H1 (cell line): ENCODE measurements around the gene AGGF1. TPM values are rescaled to one million over a fixed set of nuclear protein-coding genes. Genes with fewer than 3 reads are reported as not detected.
A peak's percentile ranks its signal among the peaks of the same experiment; 100 is the strongest.

Experiments
- CTCF ChIA-PET: fragments of 300-600 bp; sonication (Branson Sonifier 250); formaldehyde crosslinking; loops from one replicate; lab custom pipeline; 2021; ENCODE audit not compliant: partially characterized antibody; lab: Charles Lee
- POLR2A ChIA-PET: fragments of 300-600 bp; sonication (Branson Sonifier 250); formaldehyde crosslinking; loops from one replicate; lab custom pipeline; 2021; ENCODE audit warnings: inconsistent platforms; ENCODE audit not compliant: partially characterized antibody; lab: Charles Lee
- DNase-seq, 2 experiments: peaks; one replicate each; pipeline versions ENCODE4 v3.0.0 to v3.0.0-alpha.2; 2010 to 2022; ENCODE audit warnings: low spot score in 2 of 2, low read depth in 1 of 2, mixed read lengths in 1 of 2
- FAIRE-seq: peaks from 2 replicates; lab custom pipeline; 2011; peaks lifted over from hg19 to GRCh38; lab: Jason Lieb, UNC
- H2AFZ ChIP-seq: 2 replicates; pipeline ENCODE4 v1.8.1; 2012; ENCODE audit warnings: low read length, inconsistent platforms
- H2AK5ac ChIP-seq: 2 replicates; pipeline ENCODE4 v1.6.1; 2013; ENCODE audit warnings: low read depth, low read length
- H2BK120ac ChIP-seq: replicated peaks from 2 replicates; pipeline ENCODE3; 2013; ENCODE audit warnings: low read depth, low read length, inconsistent platforms
- H2BK12ac ChIP-seq: 2 replicates; pipeline ENCODE4 v1.6.1; 2013; ENCODE audit warnings: low read depth, low read length
- H2BK15ac ChIP-seq: 2 replicates; pipeline ENCODE4 v1.6.1; 2013; ENCODE audit warnings: low read length
- H2BK20ac ChIP-seq: 2 replicates; pipeline ENCODE4 v1.6.1; 2013; ENCODE audit warnings: low read length
- H2BK5ac ChIP-seq: 2 replicates; pipeline ENCODE4 v1.6.1; 2013; ENCODE audit warnings: low read depth, low read length
- H3K14ac ChIP-seq: 2 replicates; pipeline ENCODE4 v1.6.1; 2013; ENCODE audit warnings: inconsistent platforms; ENCODE audit not compliant: insufficient read length
- H3K18ac ChIP-seq: 2 replicates; pipeline ENCODE4 v1.6.1; 2013; ENCODE audit warnings: low read length; ENCODE audit errors: extremely low read depth
- H3K23ac ChIP-seq: 2 replicates; pipeline ENCODE4 v1.6.1; 2013; ENCODE audit warnings: inconsistent platforms; ENCODE audit not compliant: insufficient read length
- H3K23me2 ChIP-seq: 2 replicates; pipeline ENCODE4 v1.6.1; 2013; ENCODE audit warnings: low read depth, low read length
- H3K27ac ChIP-seq: 2 replicates; pipeline ENCODE4 v1.6.1; 2011; ENCODE audit warnings: low read depth, low read length, inconsistent platforms
- H3K27me3 ChIP-seq, 4 experiments: replicated peaks in 1 of 4; 1 replicate in 1 of 4; 2 replicates in 3 of 4; pipeline versions ENCODE4 v1.6.1 to v1.8.1; 2011 to 2013; ENCODE audit warnings: low read length in 3 of 4, mild to moderate bottlenecking in 3 of 4, inconsistent platforms in 2 of 4, mixed read lengths in 2 of 4, moderate library complexity in 1 of 4; ENCODE audit not compliant: control insufficient read depth in 3 of 4, insufficient read depth in 3 of 4; ENCODE audit errors: extremely low read depth in 1 of 4
- H3K36me3 ChIP-seq, 4 experiments: 2 replicates each; pipeline versions ENCODE4 v1.6.1 to v1.8.1; 2011 to 2013; ENCODE audit warnings: mild to moderate bottlenecking in 4 of 4, low read length in 3 of 4, moderate library complexity in 2 of 4, control low read depth in 1 of 4, inconsistent platforms in 1 of 4; ENCODE audit not compliant: insufficient read depth in 4 of 4, control insufficient read depth in 2 of 4
- H3K4ac ChIP-seq: replicated peaks from 2 replicates; pipeline ENCODE3; 2013; ENCODE audit warnings: low read length, low read depth, mixed read lengths, inconsistent platforms; ENCODE audit not compliant: insufficient read length
- H3K4me1 ChIP-seq, 4 experiments: replicated peaks in 1 of 4; 1 replicate in 1 of 4; 2 replicates in 3 of 4; pipeline versions ENCODE4 v1.6.1 to v1.8.1; 2011 to 2013; ENCODE audit warnings: low read length in 3 of 4, inconsistent platforms in 2 of 4, mixed read lengths in 1 of 4; ENCODE audit not compliant: insufficient read depth in 4 of 4, control insufficient read depth in 3 of 4
- H3K4me2 ChIP-seq, 2 experiments: 2 replicates each; pipeline versions ENCODE4 v1.6.1 to v1.8.1; 2011 to 2013; ENCODE audit warnings: low read depth in 2 of 2, low read length in 2 of 2, control low read depth in 1 of 2, inconsistent platforms in 1 of 2, mild to moderate bottlenecking in 1 of 2; ENCODE audit not compliant: insufficient read depth in 1 of 2
- H3K4me3 ChIP-seq, 4 experiments: fragments of 200-600, 300-600 bp in 1 of 4; sonication (generic), shearing (Covaris generic), sonication (Bioruptor Twin) in 1 of 4; 2 replicates each; pipeline versions ENCODE4 v1.5.1 to v1.8.1; 2011 to 2016; ENCODE audit warnings: low read length in 4 of 4, low read depth in 3 of 4, control low read depth in 2 of 4, inconsistent platforms in 2 of 4, mild to moderate bottlenecking in 2 of 4, mixed read lengths in 1 of 4, moderate library complexity in 1 of 4; ENCODE audit not compliant: insufficient read depth in 2 of 4; ENCODE audit errors: extremely low read depth in 1 of 4
- H3K56ac ChIP-seq: replicated peaks from 2 replicates; pipeline ENCODE3; 2013; ENCODE audit warnings: low read depth, mild to moderate bottlenecking, mixed read lengths, low read length, inconsistent platforms; ENCODE audit not compliant: insufficient read length
- H3K79me1 ChIP-seq: 2 replicates; pipeline ENCODE4 v1.6.1; 2013; ENCODE audit warnings: low read depth, low read length, control low read depth
- H3K79me2 ChIP-seq, 2 experiments: 2 replicates each; pipeline versions ENCODE4 v1.6.1 to v1.8.1; 2012 to 2013; ENCODE audit warnings: low read length in 2 of 2, mild to moderate bottlenecking in 2 of 2, inconsistent platforms in 1 of 2; ENCODE audit not compliant: insufficient read depth in 2 of 2, control insufficient read depth in 1 of 2
- H3K9ac ChIP-seq, 4 experiments: replicated peaks in 1 of 4; 1 replicate in 1 of 4; 2 replicates in 3 of 4; pipeline versions ENCODE4 v1.6.1 to v1.8.1; 2011 to 2013; ENCODE audit warnings: low read depth in 3 of 4, low read length in 3 of 4, control low read depth in 2 of 4, mild to moderate bottlenecking in 2 of 4, moderate library complexity in 2 of 4, inconsistent platforms in 1 of 4; ENCODE audit errors: extremely low read depth in 1 of 4
- H3K9me3 ChIP-seq, 2 experiments: 2 replicates each; pipeline versions ENCODE4 v1.6.1 to v1.8.1; 2012 to 2013; ENCODE audit warnings: mild to moderate bottlenecking in 2 of 2, moderate library complexity in 2 of 2, control low read depth in 1 of 2, inconsistent platforms in 1 of 2, low read depth in 1 of 2, low read length in 1 of 2, mixed read lengths in 1 of 2; ENCODE audit not compliant: insufficient read depth in 2 of 2
- H4K20me1 ChIP-seq, 2 experiments: replicated peaks in 1 of 2; 2 replicates each; pipeline versions ENCODE3 to v1.8.1; 2011 to 2013; ENCODE audit warnings: inconsistent platforms in 2 of 2, low read length in 2 of 2, mild to moderate bottlenecking in 1 of 2; ENCODE audit not compliant: insufficient read depth in 2 of 2, control insufficient read depth in 1 of 2
- H4K5ac ChIP-seq: 2 replicates; pipeline ENCODE4 v1.6.1; 2013; ENCODE audit warnings: low read length, low read depth, mixed read lengths, inconsistent platforms; ENCODE audit not compliant: insufficient read length
- H4K8ac ChIP-seq: 2 replicates; pipeline ENCODE4 v1.8.0; 2013; ENCODE audit warnings: mild to moderate bottlenecking, moderate library complexity, low read length, inconsistent platforms; ENCODE audit not compliant: insufficient read depth; ENCODE audit errors: extremely low read depth
- H4K91ac ChIP-seq: replicated peaks from 2 replicates; pipeline ENCODE3; 2013; ENCODE audit warnings: low read length, mixed read lengths, inconsistent platforms; ENCODE audit not compliant: insufficient read length
- ASH2L ChIP-seq: fragments of 200-600, 300-600 bp; sonication (generic); IDR thresholded peaks from one replicate; pipeline ENCODE4 v1.7.1; 2017; ENCODE audit warnings: low read length
- RXRA ChIP-seq: IDR thresholded peaks from 2 replicates; pipeline ENCODE4 v1.6.1; 2011; ENCODE audit warnings: low read depth, mild to moderate bottlenecking, low read length, moderate library complexity; ENCODE audit not compliant: insufficient read depth
- WGBS, 2 experiments: shearing (Covaris generic) in 1 of 2; methylation state at CpG; one replicate each; pipeline versions ENCODE4 v1.1.6 to v1.1.7; 2013 to 2015; ENCODE audit warnings: low lambda C conversion rate in 2 of 2, mixed read lengths in 2 of 2, inconsistent platforms in 1 of 2, low coverage in 1 of 2, missing lambda C conversion rate in 1 of 2; ENCODE audit not compliant: insufficient replicate concordance in 2 of 2, insufficient coverage in 1 of 2, insufficient read length in 1 of 2; ENCODE audit errors: extremely low coverage in 1 of 2, missing lambda C conversion rate in 1 of 2; 5-methylcytosine and 5-hydroxymethylcytosine counted together
- polyA plus RNA-seq, 7 experiments: library from polyadenylated mRNA; depleted of rRNA in 3 of 7; stranded (reverse) in 5 of 7; unstranded in 2 of 7; fragments of >200 nt in 5 of 7; fragments of 200-250 nt in 2 of 7; gene quantifications; 1 replicate in 5 of 7; 2 replicates in 1 of 7; 4 replicates in 1 of 7; pipeline versions ENCODE4 v1.2.1 to v1.2.3, GENCODE V29; 2011 to 2013; ENCODE audit warnings: missing spikeins in 2 of 7, mixed read lengths in 2 of 7
- total RNA-seq: library from RNA; stranded (reverse); fragmentation: NEBNext Ultra II Directional; extraction: Animal tissue kit (Norgen Biotek cat#: 25700); gene quantifications from 2 replicates; pipeline ENCODE4 v1.2.1, GENCODE V29; 2021

AGGF1 gene
- total and polyA plus RNA-seq, 2 of the 8 experiments (the other 6 are each of a cell fraction or from before 2014, with no cell fraction given): 7.3 to 19.0 TPM

GRCh38 chr5:77077829-77078176 is 47.6 kb downstream of the AGGF1 start:
- no peak overlapping the region for H3K56ac ChIP-seq
- H3K9me3 ChIP-seq: no peaks in the 10 kb centered on the region
- FAIRE-seq (no peak), DNase-seq (no peak)
- no peak overlapping the region for H2BK20ac ChIP-seq
- 18% methylated on average over 12 of the region's 12 CpGs; no CpG with 5 or more reads in 1 of the 2 experiments for WGBS, 2 experiments
- H4K5ac ChIP-seq: no peak overlapping the region
- no peak overlapping the region for H2BK120ac ChIP-seq
- POLR2A ChIA-PET: interaction anchor here (0.6 to 2.7 kb wide), 8 partner anchors 10 to 1491 kb away, joined by 3 to 76 read pairs (median 4); partner anchors contain the start of gene ZBED3
- no peaks in the 10 kb centered on the region for H3K79me1 ChIP-seq
- H3K27me3 ChIP-seq: peaks cover 0 to 4% (median 2%) of the 10 kb centered on the region in 4 experiments; a peak in 1 of 7 replicates
- no peak overlapping the region for H3K23ac ChIP-seq
- no peak overlapping the region for H2AK5ac ChIP-seq
- H3K4me1 ChIP-seq: no peaks in the 10 kb centered on the region; a peak in 2 of 7 replicates
- no peak overlapping the region for H4K8ac ChIP-seq
- no peak overlapping the region for H2BK15ac ChIP-seq
- peak; percentile 47 for TF ChIP-seq ASH2L
- TF ChIP-seq RXRA: no peak
- no peak overlapping the region for H3K9ac ChIP-seq
- H3K36me3 ChIP-seq: no peaks in the 10 kb centered on the region
- H3K18ac ChIP-seq: no peak overlapping the region
- no peaks in the 10 kb centered on the region for H3K79me2 ChIP-seq
- peak overlapping the region; percentile 48 to 90 for H3K4me2 ChIP-seq
- CTCF ChIA-PET: interaction anchor here (0.7 to 2.9 kb wide), 25 partner anchors 8 to 351 kb away, joined by 3 to 15 read pairs (median 5); partner anchors contain the start of genes AGGF1, S100Z and ZBED3
- peaks cover 4% of the 10 kb centered on the region; the same call in 1 of the 2 replicates for H3K23me2 ChIP-seq
- H4K20me1 ChIP-seq: no peaks in the 10 kb centered on the region
- H2BK12ac ChIP-seq: no peak overlapping the region
- H2BK5ac ChIP-seq: no peak overlapping the region
- no peak overlapping the region for H3K14ac ChIP-seq
- H3K4ac ChIP-seq: no peak overlapping the region
- no peak overlapping the region for H2AFZ ChIP-seq
- peak overlapping the region; percentile 21 to 72 (median 52); a peak in 6 of 8 replicates for H3K4me3 ChIP-seq
- no peak overlapping the region for H4K91ac ChIP-seq
- no peak overlapping the region for H3K27ac ChIP-seq
